HG03039 (cell line): ENCODE data around the gene SETDB1.
"Not testable (repeated sequence)": the region's sequence is repeated elsewhere in the genome, so short reads cannot be mapped to it uniquely, and the experiment has no call there.

Experiments
- ATAC-seq: cut with Tn5 transposase; IDR thresholded peaks from one replicate; pipeline ENCODE4 v1.9.1; 2021; ENCODE audit warnings: mild to moderate bottlenecking, moderate library complexity; ENCODE audit not compliant: unreplicated experiment

The SETDB1 gene

GRCh38 chr1:150926097-150926741, at the start of gene SETDB1:
Gene SETDB1, plus strand, starts transcription at chr1:150926363. Its CDS starts 1,352 bp downstream, at chr1:150927715.
- peak; percentile 86 for ATAC-seq

GRCh38 chr1:150878931-150879330, 47.2 kb upstream of the SETDB1 start:
- ATAC-seq: not testable (repeated sequence)

GRCh38 chr1:150881331-150882070, 44.7 kb upstream of the SETDB1 start:
- no peak for ATAC-seq

GRCh38 chr1:150883121-150883520, 43.0 kb upstream of the SETDB1 start:
- ATAC-seq: not testable (repeated sequence)

- ATAC-seq: no peak
Observed at GRCh38 chr1:150887018-150887417, 39.1 kb upstream of the SETDB1 start, which contains the start of gene CTXND2. Gene CTXND2, plus strand, starts transcription at chr1:150887136. Its CDS starts 25,179 bp downstream, at chr1:150912315.

GRCh38 chr1:150888727-150889126, 37.4 kb upstream of the SETDB1 start:
- no peak for ATAC-seq

GRCh38 chr1:150890033-150890416, 36.1 kb upstream of the SETDB1 start:
- ATAC-seq: no peak

GRCh38 chr1:150893336-150893913, 32.7 kb upstream of the SETDB1 start:
- ATAC-seq: no peak

- no peak for ATAC-seq
Observed at GRCh38 chr1:150895618-150896017, 30.5 kb upstream of the SETDB1 start.

- ATAC-seq: not testable (repeated sequence)
Observed at GRCh38 chr1:150899795-150900194, 26.4 kb upstream of the SETDB1 start.

GRCh38 chr1:150902346-150902745, 23.8 kb upstream of the SETDB1 start:
- no peak for ATAC-seq

GRCh38 chr1:150902751-150903150, 23.4 kb upstream of the SETDB1 start:
- ATAC-seq: no peak

- no peak for ATAC-seq
Observed at GRCh38 chr1:150905301-150905700, 20.9 kb upstream of the SETDB1 start.

- no peak for ATAC-seq
Observed at GRCh38 chr1:150906329-150906728, 19.8 kb upstream of the SETDB1 start.

GRCh38 chr1:150906813-150907212, 19.4 kb upstream of the SETDB1 start:
- ATAC-seq: no peak

GRCh38 chr1:150909585-150910180, 16.5 kb upstream of the SETDB1 start:
- no peak for ATAC-seq

- no peak for ATAC-seq
Observed at GRCh38 chr1:150912623-150913022, 13.5 kb upstream of the SETDB1 start.

GRCh38 chr1:150917387-150917786, 8.8 kb upstream of the SETDB1 start:
- no peak for ATAC-seq

GRCh38 chr1:150922519-150922975, 3.6 kb upstream of the SETDB1 start:
- ATAC-seq: no peak

GRCh38 chr1:150925080-150925479, 1.1 kb upstream of the SETDB1 start:
- no peak for ATAC-seq

GRCh38 chr1:150927624-150928023, 1.5 kb downstream of the SETDB1 start:
- ATAC-seq: no peak
